Measurements from ENCODE around the gene ZFP36L2. TPM values are rescaled to one million over a fixed set of nuclear protein-coding genes. Genes with fewer than 3 reads are reported as not detected.
A peak's percentile ranks its signal among the peaks of the same experiment; 100 is the strongest.

The ZFP36L2 gene
- total RNA-seq, 1 donor from 2014 or later, result 206 TPM

DNA sequence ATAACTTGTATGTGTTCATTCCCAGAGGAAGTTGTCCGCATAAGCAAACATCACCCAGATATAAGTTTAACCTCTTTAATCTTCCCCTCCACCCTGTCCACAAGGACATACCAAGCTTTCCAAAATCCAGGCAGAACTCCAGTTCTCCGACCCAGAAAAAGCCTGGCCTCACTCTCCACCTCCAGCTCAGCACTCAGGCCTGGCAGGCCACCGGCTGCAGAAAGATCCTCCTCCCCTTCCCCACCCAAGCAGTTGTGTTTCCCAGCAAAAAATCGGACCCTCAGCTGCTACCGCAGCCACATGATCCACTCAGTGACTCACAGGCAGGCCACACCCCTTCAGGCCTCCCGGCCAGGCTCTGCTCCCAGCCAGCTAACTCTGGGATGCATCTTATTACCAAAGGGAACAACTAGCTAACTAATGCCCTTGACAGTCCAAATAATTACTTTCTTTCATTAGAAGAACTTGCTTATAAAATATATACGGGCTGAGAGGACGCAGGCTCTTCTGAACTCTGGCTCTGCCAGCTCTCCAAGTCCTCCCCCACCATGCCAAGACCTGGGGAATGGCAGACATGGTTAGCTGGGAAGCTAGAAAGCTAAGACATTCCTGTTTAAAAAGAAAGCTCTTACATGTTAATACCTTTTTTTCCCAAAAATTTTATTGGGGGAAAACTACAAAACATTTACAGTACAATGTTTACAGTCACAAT lies 4.5 kb downstream of the ZFP36L2 start:
- peak in 1 of 2 donors; percentile 98 for DNase-seq (ENCODE audit: extremely low spot score in 2 of 2)
- Histone ChIP-seq H3K27me3 (no peaks in the 10 kb centered on the region), H3K36me3 (peaks cover 0 to 38% of the 10 kb centered on the region in 2 donors), H3K9me3 (no peaks in the 10 kb centered on the region), H3K4me1 (peaks cover 45% of the 10 kb centered on the region), H3K27ac (peak overlapping the region; percentile 99), H3K4me3 (peak overlapping the region; percentile 97 to 99)
- intact Hi-C loops (cut with DNase I), result loop anchor here (2.0 to 10.0 kb wide), 2 partner anchors 247 to 357 kb away; no protein-coding TSS in a partner anchor
- TF ChIP-seq, protein P1, sequence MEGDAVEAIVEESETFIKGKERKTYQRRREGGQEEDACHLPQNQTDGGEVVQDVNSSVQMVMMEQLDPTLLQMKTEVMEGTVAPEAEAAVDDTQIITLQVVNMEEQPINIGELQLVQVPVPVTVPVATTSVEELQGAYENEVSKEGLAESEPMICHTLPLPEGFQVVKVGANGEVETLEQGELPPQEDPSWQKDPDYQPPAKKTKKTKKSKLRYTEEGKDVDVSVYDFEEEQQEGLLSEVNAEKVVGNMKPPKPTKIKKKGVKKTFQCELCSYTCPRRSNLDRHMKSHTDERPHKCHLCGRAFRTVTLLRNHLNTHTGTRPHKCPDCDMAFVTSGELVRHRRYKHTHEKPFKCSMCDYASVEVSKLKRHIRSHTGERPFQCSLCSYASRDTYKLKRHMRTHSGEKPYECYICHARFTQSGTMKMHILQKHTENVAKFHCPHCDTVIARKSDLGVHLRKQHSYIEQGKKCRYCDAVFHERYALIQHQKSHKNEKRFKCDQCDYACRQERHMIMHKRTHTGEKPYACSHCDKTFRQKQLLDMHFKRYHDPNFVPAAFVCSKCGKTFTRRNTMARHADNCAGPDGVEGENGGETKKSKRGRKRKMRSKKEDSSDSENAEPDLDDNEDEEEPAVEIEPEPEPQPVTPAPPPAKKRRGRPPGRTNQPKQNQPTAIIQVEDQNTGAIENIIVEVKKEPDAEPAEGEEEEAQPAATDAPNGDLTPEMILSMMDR (IDR thresholded peaks at IDR 0.05), result no peak
- TF ChIP-seq POLR2AphosphoS5 (IDR thresholded peaks at IDR 0.05; ENCODE audit: insufficient read depth in 1 of 2, low read depth in 1 of 2), result peak; percentile 84 to 85
- peak in 1 of 2 donors; percentile 38 for TF ChIP-seq POLR2A (IDR thresholded peaks at IDR 0.05)

DNA sequence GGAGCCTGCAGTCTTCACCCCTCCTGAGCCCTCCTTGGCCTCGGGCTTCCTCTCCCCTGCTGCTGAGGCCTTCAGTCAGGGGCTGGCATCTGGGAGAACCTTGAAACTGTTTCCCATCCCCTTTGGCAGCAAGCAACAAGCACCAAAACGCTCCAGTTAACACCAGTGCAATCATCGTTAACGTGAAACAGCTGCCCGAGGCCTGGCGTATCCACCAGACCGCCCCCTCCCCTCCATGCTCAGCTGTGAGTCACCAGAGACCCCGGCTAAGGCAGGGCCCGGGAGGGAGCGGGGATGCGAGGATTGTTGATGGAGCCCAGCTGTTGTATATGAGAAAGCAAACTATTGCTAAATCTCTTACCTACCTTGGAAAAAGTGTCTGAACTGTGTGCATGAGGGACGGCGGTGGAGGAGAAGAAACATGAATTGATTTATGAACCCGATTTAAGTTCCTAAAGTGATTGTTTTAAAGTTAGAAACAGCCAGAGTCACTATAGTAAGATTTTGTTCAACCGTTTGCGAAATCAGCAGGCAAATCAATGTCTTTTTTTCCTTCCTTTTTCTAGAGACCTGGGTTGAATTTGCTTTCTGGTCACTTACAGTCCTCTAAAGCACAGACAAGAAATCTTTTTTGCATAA lies 5.2 kb downstream of the ZFP36L2 start:
- peak overlapping the region; percentile 97 to 99 for H3K4me3 ChIP-seq
- intact Hi-C loops (cut with DNase I), result loop anchor here (2.0 to 10.0 kb wide), 2 partner anchors 246 to 356 kb away; no protein-coding TSS in a partner anchor
- H3K9me3 ChIP-seq, result no peaks in the 10 kb centered on the region
- H3K27me3 ChIP-seq, result no peaks in the 10 kb centered on the region
- H3K27ac ChIP-seq, result peak overlapping the region; percentile 99
- TF ChIP-seq POLR2A (IDR thresholded peaks at IDR 0.05) (no peak), POLR2AphosphoS5 (IDR thresholded peaks at IDR 0.05; ENCODE audit: insufficient read depth in 1 of 2, low read depth in 1 of 2) (peak in 1 of 2 donors; percentile 64)
- DNase-seq (ENCODE audit: extremely low spot score in 2 of 2), result peak in 1 of 2 donors; percentile 95
- peaks cover 45% of the 10 kb centered on the region for H3K4me1 ChIP-seq
- H3K36me3 ChIP-seq, result peaks cover 0 to 38% of the 10 kb centered on the region in 2 donors

DNA sequence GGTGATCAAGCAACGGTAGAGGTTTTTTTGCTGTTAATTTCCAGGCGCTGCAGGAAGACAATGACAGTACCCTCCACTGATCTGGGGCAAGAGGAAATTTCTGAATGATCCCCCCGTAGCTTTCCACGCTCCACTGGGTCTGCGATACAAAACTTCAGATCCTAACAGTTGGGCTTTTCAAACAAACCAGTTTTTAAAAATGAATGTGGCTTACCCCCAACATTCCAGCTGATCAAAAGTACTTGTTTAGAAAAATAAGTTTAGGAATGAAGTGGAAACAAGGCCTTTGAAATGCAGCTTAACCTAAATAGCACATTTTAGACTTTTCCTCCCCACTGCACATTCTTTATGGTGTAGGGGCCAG lies 5.7 kb downstream of the ZFP36L2 start:
- peaks cover 0 to 38% of the 10 kb centered on the region in 2 donors for H3K36me3 ChIP-seq
- no peaks in the 10 kb centered on the region for H3K9me3 ChIP-seq
- intact Hi-C loops (cut with DNase I), result loop anchor here (2.0 to 10.0 kb wide), 2 partner anchors 246 to 356 kb away; no protein-coding TSS in a partner anchor

DNA sequence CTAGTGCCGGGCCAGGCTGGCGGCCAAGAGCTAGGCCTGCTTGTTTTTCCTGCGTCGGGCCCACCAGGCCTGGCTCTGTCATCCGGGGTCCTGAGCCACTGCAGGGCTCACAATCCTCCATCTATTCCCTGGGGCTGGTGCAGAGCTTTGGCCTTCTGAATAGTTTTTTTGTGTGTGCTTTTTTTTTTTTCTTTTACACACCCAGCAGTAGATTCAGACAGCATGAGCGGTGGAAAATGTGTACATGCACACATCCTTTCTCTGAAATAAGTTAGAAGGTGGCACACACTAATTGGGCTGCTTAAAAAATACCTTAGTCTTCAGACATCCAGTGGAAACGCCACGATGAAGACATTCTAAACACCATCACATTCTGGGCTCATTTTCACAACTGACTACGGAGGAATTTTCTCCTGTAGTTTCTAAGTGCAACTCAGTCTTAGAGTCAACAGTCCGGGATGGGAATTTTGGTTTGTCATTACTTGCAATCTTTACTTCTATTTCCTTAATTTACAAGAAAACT lies 6.1 kb downstream of the ZFP36L2 start:
- intact Hi-C loops (cut with DNase I), result loop anchor here (2.0 to 10.0 kb wide), 2 partner anchors 245 to 355 kb away; no protein-coding TSS in a partner anchor
- peak in 1 of 2 donors; percentile 76 for TF ChIP-seq POLR2AphosphoS5 (IDR thresholded peaks at IDR 0.05; ENCODE audit: insufficient read depth in 1 of 2, low read depth in 1 of 2)
- no peak for TF ChIP-seq POLR2A (IDR thresholded peaks at IDR 0.05)
- TF ChIP-seq, protein P1 (IDR thresholded peaks at IDR 0.05), result no peak
- H3K9me3 ChIP-seq, result no peaks in the 10 kb centered on the region
- H3K4me3 ChIP-seq, result peak overlapping the region; percentile 97 to 99
- DNase-seq (ENCODE audit: extremely low spot score in 2 of 2), result no peak
- H3K36me3 ChIP-seq, result peaks cover 0 to 33% of the 10 kb centered on the region in 2 donors
- H3K4me1 ChIP-seq, result peaks cover 45% of the 10 kb centered on the region
- H3K27ac ChIP-seq, result peak overlapping the region; percentile 99
- no peaks in the 10 kb centered on the region for H3K27me3 ChIP-seq

More for the DNA sequence above, 5.7 kb downstream of the ZFP36L2 start:
- H3K4me1 ChIP-seq, result peaks cover 45% of the 10 kb centered on the region
- no peaks in the 10 kb centered on the region for H3K27me3 ChIP-seq
- H3K27ac ChIP-seq, result peak overlapping the region; percentile 99
- DNase-seq (ENCODE audit: extremely low spot score in 2 of 2), result no peak
- TF ChIP-seq POLR2AphosphoS5 (IDR thresholded peaks at IDR 0.05; ENCODE audit: insufficient read depth in 1 of 2, low read depth in 1 of 2), result no peak
- TF ChIP-seq POLR2A (IDR thresholded peaks at IDR 0.05), result no peak
- TF ChIP-seq, protein P1 (IDR thresholded peaks at IDR 0.05), result no peak
- peak overlapping the region; percentile 97 to 99 for H3K4me3 ChIP-seq

All from vagina (tissue), 2 donors.